ENCODE results near the gene ANKRD40CL.

ANKRD40CL gene

GRCh38 chr17:50715471-50715870, 51.8 kb downstream of the ANKRD40CL start:
- DNase-seq (ENCODE audit: low read depth, low spot score), result no peak

GRCh38 chr17:50712641-50713040, 54.7 kb downstream of the ANKRD40CL start:
- DNase-seq (ENCODE audit: low read depth, low spot score), result no peak

Data from iPS DF 19.7 (cell line).